ENCODE measurements around the gene ATP6AP2. TPM values are rescaled to one million over a fixed set of nuclear protein-coding genes. Genes with fewer than 3 reads are reported as not detected.

Gene ATP6AP2
- total and polyA plus RNA-seq, 2 of the 8 experiments (the other 6 are each of a cell fraction or from before 2014, with no cell fraction given), result 66.0 to 86.2 TPM

DNA sequence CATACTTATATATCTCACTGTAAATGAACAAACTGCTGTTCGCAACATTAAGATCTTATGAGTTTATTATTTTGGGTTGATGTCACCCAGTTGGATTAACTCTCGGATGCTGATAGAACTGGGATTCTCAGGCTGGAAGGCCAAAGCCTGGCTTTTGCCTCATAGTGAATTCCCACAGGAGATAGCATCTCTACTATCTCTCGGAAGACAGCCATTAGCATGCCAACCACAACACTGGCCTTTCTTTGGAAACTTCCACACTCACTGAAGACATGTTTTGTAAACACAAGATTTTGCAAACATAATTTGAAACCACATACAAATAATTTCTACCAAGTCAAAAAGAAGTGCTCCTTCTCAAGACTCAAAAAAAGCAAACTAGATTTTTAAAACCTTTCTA, 4.5 kb upstream of the ATP6AP2 start:
- Histone ChIP-seq H2AFZ (ENCODE audit: low read length) (no peak overlapping the region), H3K23me2 (ENCODE audit: low read depth, low read length) (no peaks in the 10 kb centered on the region)
- POLR2A ChIA-PET (ENCODE audit: partially characterized antibody), result no interaction called here
- TF ChIP-seq RXRA (IDR thresholded peaks at IDR 0.05; ENCODE audit: insufficient read depth, low read depth, low read length) (no peak), ASH2L (IDR thresholded peaks at IDR 0.05; ENCODE audit: low read length) (no peak), POLR2AphosphoS5 (IDR thresholded peaks at IDR 0.05; ENCODE audit: low read depth, low read length) (no peak), TBP (IDR thresholded peaks at IDR 0.05; ENCODE audit: low read depth, low read length) (no peak), POLR2A (IDR thresholded peaks at IDR 0.05; ENCODE audit: control extremely low read depth in 1 of 2, low read depth in 2 of 2, low read length in 2 of 2) (no peak), FOSL1 (IDR thresholded peaks at IDR 0.05; ENCODE audit: insufficient read depth, low read depth, low read length) (no peak), TAF1 (IDR thresholded peaks at IDR 0.05; ENCODE audit: low read depth, low read length) (no peak), PHF8 (conservative IDR thresholded peaks at IDR 0.05; ENCODE audit: low read depth, low read length) (no peak), SIN3A (conservative IDR thresholded peaks at IDR 0.05 in 1 of 2, IDR thresholded peaks at IDR 0.05 in 1 of 2; ENCODE audit: low read depth in 1 of 2, low read length in 2 of 2) (no peak), TAF7 (optimal IDR thresholded peaks at IDR 0.05; ENCODE audit: borderline replicate concordance, low read depth, low read length) (no peak), HDAC6 (IDR thresholded peaks at IDR 0.05; ENCODE audit: low read depth, low read length) (no peak)
- TF ChIP-seq, protein P1, sequence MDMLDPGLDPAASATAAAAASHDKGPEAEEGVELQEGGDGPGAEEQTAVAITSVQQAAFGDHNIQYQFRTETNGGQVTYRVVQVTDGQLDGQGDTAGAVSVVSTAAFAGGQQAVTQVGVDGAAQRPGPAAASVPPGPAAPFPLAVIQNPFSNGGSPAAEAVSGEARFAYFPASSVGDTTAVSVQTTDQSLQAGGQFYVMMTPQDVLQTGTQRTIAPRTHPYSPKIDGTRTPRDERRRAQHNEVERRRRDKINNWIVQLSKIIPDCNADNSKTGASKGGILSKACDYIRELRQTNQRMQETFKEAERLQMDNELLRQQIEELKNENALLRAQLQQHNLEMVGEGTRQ (IDR thresholded peaks at IDR 0.05; ENCODE audit: low read length), result no peak
- TF ChIP-seq, protein P2, sequence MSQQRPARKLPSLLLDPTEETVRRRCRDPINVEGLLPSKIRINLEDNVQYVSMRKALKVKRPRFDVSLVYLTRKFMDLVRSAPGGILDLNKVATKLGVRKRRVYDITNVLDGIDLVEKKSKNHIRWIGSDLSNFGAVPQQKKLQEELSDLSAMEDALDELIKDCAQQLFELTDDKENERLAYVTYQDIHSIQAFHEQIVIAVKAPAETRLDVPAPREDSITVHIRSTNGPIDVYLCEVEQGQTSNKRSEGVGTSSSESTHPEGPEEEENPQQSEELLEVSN (IDR thresholded peaks at IDR 0.05), result no peak

More for the DNA sequence above, 4.5 kb upstream of the ATP6AP2 start:
- H3K4me1 ChIP-seq (replicated peaks in 1 of 4; ENCODE audit: control insufficient read depth in 3 of 4, insufficient read depth in 4 of 4, low read length in 3 of 4), result no peaks in the 10 kb centered on the region
- no peaks in the 10 kb centered on the region for H3K27me3 ChIP-seq (replicated peaks in 1 of 4; ENCODE audit: control insufficient read depth in 3 of 4, extremely low read depth in 1 of 4, insufficient read depth in 3 of 4, low read length in 3 of 4)
- no peak overlapping the region for H4K5ac ChIP-seq (ENCODE audit: insufficient read length, low read depth, low read length)
- no peak overlapping the region for H3K9ac ChIP-seq (replicated peaks in 1 of 4; ENCODE audit: extremely low read depth in 1 of 4, low read depth in 3 of 4, low read length in 3 of 4)
- H3K18ac ChIP-seq (ENCODE audit: extremely low read depth, low read length), result no peak overlapping the region
- no peaks in the 10 kb centered on the region for H3K36me3 ChIP-seq (ENCODE audit: control insufficient read depth in 2 of 4, insufficient read depth in 4 of 4, low read length in 3 of 4)
- no peak overlapping the region for H3K4me2 ChIP-seq (ENCODE audit: insufficient read depth in 1 of 2, low read depth in 2 of 2, low read length in 2 of 2)
- H3K14ac ChIP-seq (ENCODE audit: insufficient read length), result no peak overlapping the region
- no peak overlapping the region for H2BK15ac ChIP-seq (ENCODE audit: low read length)
- FAIRE-seq (no peak), DNase-seq (ENCODE audit: low read depth in 1 of 2, low spot score in 2 of 2) (no peak)
- no peak overlapping the region for H3K4ac ChIP-seq (replicated peaks; ENCODE audit: insufficient read length, low read depth, low read length)
- no peak overlapping the region for H3K27ac ChIP-seq (ENCODE audit: low read depth, low read length)
- H4K8ac ChIP-seq (ENCODE audit: extremely low read depth, insufficient read depth, low read length), result no peak overlapping the region
- H3K56ac ChIP-seq (replicated peaks; ENCODE audit: insufficient read length, low read depth, low read length), result no peak overlapping the region
- H2BK120ac ChIP-seq (replicated peaks; ENCODE audit: low read depth, low read length), result no peak overlapping the region
- CTCF ChIA-PET (ENCODE audit: partially characterized antibody), result interaction anchor here (0.8 kb wide), 2 partner anchors 18 to 39 kb away, joined by 3 to 4 read pairs; no protein-coding TSS in a partner anchor
- H4K20me1 ChIP-seq (replicated peaks in 1 of 2; ENCODE audit: control insufficient read depth in 1 of 2, insufficient read depth in 2 of 2, low read length in 2 of 2), result no peaks in the 10 kb centered on the region
- H2BK12ac ChIP-seq (ENCODE audit: low read depth, low read length), result no peak overlapping the region
- H3K79me2 ChIP-seq (ENCODE audit: control insufficient read depth in 1 of 2, insufficient read depth in 2 of 2, low read length in 2 of 2), result peaks cover 0 to under 1% of the 10 kb centered on the region in 2 experiments; a peak in 1 of 4 replicates
- WGBS, 2 experiments (ENCODE audit: extremely low coverage in 1 of 2, insufficient coverage in 1 of 2, insufficient read length in 1 of 2, insufficient replicate concordance in 2 of 2, low coverage in 1 of 2, low lambda C conversion rate in 2 of 2, missing lambda C conversion rate in 1 of 2), result 93% methylated on average over 3 of the region's 3 CpGs; no CpG with 5 or more reads in 1 of the 2 experiments
- no peaks in the 10 kb centered on the region for H3K79me1 ChIP-seq (ENCODE audit: low read depth, low read length)
- H2BK5ac ChIP-seq (ENCODE audit: low read depth, low read length), result no peak overlapping the region
- H3K9me3 ChIP-seq (ENCODE audit: insufficient read depth in 2 of 2, low read depth in 1 of 2, low read length in 1 of 2), result no peaks in the 10 kb centered on the region
- H3K4me3 ChIP-seq (ENCODE audit: extremely low read depth in 1 of 4, insufficient read depth in 2 of 4, low read depth in 3 of 4, low read length in 4 of 4), result no peak overlapping the region
- no peak overlapping the region for H2BK20ac ChIP-seq (ENCODE audit: low read length)
- H4K91ac ChIP-seq (replicated peaks; ENCODE audit: insufficient read length, low read length), result no peak overlapping the region
- H3K23ac ChIP-seq (ENCODE audit: insufficient read length), result no peak overlapping the region
- no peak overlapping the region for H2AK5ac ChIP-seq (ENCODE audit: low read depth, low read length)
